GM19397 (cell line): ENCODE data around the gene ZNF652.
"Not testable (repeated sequence)": the region's sequence is repeated elsewhere in the genome, so short reads cannot be mapped to it uniquely, and the experiment has no call there.

Experiments
- ATAC-seq: cut with Tn5 transposase; IDR thresholded peaks from one replicate; pipeline ENCODE4 v1.9.1; 2021; ENCODE audit warnings: mild to moderate bottlenecking, moderate library complexity; ENCODE audit not compliant: unreplicated experiment

ZNF652 gene

DNA sequence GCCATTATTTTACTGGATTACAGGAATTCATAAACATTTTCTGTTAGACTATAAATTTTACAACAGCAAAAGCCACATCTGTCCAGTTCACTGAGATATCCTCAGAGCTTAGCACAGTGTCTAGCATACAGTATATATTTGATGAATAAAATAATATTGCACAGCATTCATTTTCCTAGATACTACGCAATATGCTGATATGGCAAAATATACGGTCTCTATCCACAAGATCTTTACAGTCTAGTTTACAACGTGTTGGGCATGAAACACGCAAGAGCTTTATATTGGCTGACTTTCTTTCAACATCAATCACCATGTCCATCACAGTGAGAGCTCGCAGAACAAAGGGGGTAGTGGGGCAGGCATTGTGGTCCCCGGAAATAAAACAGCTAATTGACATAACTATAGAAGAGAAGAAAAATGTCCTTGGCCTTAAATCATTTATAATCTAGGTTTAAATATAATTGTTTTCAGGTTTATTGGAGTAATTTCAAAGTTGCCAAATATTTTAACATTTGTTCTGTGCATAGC is 43.5 kb downstream of the ZNF652 start:
- ATAC-seq, result no peak

DNA sequence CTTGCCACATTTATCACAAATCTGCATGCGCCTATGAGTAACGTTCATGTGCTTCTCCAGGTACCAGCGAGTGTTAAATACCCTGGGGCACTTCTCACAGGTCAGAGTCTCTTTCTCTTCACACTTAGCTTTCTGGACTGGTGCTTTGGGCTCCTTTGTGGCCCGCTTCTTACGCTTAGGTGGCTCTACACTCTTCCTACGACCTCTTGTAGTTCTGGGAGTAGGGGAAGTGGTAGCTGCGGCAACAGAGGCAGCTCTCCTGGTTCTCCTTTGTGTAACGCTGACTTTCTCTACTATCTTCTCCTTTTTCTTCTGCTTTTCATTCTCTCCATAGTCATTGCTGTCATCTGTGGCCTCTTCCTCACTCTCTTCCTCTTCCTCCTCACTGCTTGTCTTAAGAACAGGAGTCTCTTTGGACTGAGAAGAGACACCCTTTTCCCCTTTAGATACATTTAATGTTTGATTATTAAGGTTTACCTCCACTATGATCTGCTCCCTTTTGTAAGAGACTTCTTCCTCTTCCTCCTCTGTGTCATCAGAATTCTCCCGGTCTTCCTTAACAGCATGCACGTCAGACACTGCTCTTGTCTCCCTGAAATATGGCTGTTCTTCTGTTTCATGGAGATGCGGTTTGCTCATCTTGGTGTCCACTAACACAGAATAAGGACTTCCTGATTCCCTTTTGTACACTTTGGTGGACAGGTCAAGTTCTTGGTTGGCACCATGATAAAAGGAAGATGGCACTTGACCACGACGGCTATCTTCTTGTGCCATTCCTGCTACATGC is 45.0 kb downstream of the ZNF652 start:
- ATAC-seq, result no peak

DNA sequence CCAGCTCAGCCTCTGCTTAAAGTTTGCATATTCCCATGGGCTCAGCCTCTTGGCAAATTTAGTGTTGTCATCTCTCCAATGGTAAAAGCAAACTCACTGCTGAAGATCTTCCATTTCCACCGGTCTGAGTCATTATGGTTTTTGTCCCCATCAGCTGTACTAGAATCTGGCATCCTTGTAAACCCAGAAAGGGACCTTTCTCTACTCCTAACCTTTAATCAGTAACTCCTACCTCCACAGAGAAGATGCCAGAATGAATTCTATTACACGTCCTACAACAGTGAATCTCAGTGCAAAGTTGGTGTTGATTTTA is 45.8 kb downstream of the ZNF652 start:
- no peak for ATAC-seq

DNA sequence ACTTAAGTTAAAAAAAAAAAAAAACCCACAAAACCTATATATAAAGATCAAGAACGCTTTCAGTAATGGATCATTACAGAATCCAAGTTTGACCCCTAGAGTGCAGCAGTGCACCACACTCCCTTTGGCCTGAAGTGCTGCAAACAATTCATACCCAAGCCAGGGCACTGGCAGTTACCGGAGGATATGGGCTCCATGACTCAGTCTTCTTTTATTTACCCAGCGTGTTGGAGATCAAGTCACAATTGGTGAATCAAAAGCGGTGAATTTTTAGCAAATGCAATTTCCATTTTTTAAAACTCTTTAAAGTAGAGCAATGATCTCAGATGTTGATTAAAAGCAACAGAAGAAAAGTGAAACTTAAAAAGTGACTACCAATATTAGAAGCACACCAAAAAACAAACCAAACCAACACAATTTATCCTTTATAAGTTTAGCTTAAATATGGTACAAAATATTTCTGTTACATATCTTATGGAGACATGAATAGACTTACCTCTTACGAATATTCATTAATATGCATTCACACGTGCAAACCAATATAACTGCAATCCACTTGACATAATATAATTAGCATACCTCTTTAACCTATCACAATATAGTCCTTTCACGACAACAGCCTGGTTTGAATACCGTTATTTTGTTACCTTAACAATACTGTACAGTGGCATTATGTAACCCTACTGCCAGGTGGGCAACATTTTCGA is 46.3 kb downstream of the ZNF652 start:
- peak; percentile 68 for ATAC-seq

DNA sequence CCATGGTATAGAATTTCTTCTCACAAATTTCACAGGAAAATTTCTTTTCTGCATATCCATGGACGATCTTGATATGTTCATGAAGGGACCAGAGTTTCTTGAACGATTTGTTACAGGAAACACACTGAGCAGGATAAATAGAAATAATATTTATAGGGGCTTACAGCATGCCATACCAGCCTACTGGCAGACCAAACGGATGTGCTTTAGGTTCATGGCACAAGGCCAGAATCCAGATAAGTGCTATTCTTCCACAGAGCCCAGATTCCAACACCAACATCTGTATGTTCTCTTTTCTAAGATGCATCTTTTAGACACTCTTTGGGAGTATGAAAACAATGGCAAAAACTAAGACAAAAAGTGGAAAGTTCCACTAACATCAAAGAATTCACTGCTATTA is 49.3 kb downstream of the ZNF652 start:
- no peak for ATAC-seq

DNA sequence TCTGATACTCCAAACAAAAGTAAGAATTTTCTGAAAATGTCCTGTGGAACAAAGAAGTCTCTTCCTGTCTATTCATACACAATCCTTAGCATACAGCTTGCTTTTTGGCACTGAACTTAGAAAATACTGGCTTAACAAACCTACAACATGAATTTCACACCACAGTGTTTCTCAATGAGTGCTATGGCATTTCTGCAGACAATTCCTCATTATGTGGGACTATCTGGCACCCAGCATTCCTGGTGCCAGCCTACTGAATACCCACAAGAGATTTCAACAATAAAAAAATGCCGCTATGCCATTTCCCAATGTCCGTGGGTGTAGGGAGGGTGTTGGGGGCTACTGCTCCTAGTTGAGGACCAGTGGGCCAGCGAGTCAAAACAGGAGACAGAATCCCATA is 62.1 kb downstream of the ZNF652 start:
- no peak for ATAC-seq

DNA sequence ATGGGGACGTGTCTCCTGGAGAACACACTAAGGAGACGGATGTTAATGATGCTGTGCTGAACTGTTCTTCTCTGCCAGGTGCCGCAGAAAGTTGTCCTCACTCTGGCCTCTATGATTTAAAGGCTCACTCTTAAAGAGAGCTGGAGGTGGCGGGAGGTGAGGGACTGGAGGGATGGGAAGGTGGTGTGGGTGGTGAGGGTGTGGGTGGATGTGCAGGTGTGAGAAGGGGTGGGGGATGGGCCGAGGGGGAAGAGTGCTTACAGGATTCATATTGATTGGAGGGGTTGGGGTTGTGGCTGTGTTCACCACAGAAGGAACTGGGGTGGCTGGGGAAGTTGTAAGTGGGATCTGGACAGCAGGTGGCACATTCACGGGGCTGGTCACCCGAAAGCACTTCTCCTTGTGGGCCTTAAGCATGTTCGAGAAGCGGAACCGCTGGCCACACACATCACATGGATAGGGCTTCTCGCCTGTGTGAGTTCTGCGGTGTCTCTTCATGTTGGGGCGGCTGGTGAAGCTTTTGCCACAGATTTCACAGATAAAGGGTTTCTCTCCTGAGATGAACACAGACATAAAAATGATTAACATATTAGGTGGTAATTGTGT is 63.6 kb downstream of the ZNF652 start:
- ATAC-seq, result no peak

DNA sequence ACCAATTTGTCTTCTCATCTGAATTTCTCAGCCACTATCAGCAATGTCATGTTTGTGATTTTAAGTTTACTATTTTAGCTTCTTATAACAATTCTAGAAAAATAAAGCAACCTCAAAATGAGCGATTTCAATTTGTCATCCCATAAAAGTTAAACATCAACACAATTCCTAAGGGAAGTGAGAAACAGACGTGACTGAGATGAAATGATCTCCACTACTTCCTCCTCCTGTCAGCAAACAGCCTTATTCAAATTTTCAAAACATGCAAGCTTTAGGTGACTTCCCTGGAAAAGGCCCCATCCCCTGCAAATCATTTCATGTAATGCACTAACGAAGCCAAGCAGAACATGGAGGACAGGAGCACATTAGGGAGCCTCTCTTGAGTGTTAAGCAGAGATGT is 64.9 kb downstream of the ZNF652 start:
- ATAC-seq, result no peak

DNA sequence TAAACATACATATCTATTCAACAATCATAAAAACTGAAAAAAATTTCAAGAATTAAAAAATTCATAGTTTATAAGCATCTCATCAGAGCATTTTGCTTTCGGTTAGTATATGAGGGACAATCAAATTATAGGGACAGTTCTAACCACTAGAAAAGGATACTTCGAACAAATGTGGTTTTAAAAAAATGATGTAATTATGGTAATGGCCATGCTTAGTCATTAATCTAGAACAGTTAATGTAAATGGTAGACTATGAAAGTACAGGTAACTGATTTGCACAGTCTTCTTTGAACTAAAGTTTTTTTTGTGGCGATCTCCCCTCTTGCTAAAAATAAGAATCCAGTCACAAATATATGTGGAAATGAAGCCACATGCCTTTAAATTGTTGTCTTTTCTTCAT is 67.9 kb downstream of the ZNF652 start:
- no peak for ATAC-seq

DNA sequence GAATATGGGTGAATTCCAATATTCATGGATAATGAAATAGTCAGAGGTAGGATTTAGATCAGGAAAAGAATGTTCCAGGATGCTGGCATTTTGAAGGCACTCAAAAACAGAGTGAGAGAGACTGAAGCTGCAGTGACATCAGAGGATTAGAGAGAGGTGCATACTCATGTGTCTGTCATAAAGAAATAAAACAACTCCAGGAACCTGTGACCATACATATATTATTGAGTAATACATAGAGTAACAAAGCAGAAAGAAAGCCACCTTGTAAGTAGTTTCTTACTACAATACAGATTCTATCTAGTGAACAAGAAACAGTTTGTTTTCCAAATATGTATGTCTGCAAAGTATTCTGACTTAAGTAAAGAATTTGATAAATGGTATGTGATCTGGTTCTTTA is 69.1 kb downstream of the ZNF652 start:
- no peak for ATAC-seq

DNA sequence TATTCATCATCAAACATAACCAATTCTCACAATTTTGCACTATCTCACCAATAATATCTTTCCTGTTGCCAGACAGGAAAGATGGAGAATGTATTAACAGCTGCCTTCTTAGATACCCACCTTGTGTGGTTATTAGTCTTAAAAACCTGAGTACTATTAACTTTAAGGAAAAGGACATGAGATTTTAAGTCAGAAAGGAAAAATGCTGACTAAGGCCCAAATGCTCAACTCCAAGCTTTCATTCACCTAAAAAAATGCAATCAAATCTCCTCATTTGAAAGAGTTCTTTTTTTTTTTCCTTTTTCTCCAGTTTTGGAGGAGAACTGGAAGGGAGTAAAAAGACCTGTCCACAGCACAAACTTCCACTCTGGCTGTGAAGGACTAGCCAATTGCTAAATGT is 70.1 kb downstream of the ZNF652 start:
- no peak for ATAC-seq

DNA sequence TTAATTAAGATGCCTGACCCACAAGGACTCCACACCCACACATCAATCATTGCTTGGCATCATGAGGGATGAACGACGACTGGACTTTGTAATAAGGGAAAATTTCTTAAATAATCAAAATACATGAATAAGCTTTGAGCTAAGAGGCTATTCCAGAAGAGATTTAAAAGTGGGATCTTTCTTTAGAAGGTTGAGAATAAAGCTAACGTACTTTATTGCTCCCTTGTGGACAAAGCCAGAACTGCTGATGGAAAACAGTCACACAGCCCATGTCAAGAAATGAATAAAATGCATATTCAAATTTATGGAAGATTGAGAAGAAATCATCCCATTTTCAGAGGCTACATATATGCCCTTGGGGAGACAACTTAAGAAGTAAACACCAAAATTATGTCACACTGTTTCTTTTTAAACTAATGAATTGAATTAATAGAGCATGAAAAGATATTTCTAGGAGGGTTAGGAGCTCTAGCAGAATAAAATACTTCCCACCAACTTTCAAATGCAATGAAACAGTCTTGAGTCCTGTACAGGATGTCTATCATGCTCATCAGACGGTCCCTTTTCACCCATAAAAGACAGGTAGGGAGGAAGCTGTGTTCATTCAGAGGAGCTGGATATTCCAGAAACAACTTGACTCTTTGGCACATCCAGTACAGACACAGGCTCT is 71.2 kb downstream of the ZNF652 start:
- no peak for ATAC-seq

DNA sequence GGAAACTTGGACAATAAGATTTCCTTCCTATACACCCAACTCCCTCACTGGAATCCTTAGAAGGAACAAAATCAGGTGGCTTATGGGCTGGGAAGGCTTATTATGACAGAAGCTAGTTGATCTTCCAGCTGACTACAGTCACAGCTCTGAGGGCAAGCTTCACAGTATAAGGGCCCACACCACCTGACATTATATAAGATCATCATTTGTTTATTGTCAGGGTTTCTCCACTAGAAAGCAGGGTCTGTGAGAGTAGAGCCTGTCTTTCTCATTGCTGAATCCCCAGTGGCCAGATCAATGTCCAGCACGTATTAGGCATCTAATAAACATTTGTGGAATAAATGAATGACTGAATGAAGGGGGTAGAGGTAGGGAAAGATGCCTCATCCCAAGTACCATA is 73.7 kb downstream of the ZNF652 start:
- ATAC-seq, result no peak

DNA sequence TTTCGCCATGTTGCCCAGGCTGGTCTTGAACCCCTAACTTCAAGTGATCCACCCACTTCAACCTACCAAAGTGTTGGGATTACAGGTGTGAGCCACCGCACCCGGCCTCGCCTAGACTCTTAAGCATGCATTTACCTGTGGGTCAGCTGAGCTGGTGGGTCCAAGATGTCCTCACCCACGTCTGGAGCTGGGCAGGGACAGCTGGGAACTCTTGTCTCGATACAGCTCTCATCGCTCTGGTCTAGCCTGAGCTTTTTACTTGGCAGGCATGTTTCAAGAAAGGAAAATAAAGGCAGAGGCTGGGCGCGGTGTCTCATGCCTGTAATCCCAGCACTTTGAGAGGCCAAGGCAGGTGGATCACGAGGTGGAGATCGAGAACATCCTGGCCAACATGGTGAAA is 74.6 kb downstream of the ZNF652 start:
- ATAC-seq, result no peak

DNA sequence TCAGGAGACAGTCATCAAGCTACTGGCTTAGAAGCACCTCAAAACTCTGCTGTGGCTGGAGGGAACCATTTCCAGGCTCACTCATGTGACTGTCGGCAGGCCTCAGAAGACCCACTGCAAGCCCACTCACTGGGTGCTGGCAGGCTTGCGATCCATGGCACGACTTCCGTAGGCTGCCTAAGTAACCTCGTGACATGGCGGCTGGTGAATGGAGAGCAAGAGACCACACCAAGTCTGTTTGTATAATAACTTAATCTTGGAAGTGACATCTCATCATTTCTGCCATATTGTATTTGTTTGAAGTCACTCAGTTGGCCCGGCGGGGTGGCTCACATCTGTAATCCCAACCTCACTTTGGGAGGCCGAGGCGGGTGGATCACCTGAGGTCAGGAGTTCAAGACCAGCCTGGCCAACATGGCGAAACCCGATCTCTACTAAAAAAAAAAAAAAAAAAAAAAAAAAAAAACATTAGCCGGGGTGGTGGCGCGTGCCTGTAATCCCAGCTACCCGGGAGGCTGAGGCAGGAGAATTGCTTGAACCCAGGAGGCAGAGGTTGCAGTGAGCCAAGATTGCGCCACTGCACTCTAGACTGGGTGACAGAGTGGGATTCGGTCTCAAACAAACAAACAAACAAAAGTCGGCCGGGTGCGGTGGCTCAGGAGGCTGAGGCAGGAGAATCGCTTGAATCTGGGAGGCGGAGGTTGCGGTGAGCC is 75.6 kb downstream of the ZNF652 start:
- ATAC-seq, result not testable (repeated sequence)

DNA sequence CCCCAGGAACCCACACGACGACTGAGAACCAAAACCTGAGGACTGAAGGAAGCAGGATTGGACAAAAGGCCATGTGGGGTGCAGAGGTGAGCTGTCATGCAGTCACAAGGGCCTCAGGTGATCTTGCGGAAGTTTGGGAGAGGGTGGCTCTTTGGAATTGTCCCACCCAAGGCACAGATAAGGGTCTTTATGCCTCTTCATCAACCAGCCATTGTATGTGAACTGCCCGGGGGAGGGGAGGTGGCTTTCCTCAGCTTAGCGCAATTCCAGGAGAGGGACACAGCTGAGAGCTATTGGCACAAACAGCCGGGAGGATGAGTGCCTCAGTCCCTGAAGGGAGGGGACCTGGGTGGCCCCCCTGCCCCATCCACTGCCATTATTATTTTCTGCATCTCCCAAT is 76.3 kb downstream of the ZNF652 start:
- ATAC-seq, result no peak

DNA sequence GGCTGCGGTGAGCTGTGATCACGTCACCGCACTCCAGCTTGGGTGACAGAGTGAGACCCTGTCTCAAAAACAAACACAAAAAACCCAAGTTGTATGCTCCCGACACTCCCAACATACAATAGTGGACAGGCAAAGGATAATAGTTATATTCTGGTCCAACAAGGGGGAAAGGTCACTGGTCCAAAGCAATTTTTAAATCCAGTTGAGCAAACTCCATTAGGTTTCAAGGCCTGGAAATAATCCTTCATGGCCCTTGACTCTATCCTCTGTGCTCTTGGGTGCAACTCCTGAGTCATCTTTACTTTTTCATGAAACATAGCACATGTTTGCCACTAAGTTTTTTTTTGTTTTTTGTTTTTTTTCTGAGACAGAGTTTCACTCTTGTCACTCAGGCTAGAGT is 81.1 kb downstream of the ZNF652 start:
- no peak for ATAC-seq

DNA sequence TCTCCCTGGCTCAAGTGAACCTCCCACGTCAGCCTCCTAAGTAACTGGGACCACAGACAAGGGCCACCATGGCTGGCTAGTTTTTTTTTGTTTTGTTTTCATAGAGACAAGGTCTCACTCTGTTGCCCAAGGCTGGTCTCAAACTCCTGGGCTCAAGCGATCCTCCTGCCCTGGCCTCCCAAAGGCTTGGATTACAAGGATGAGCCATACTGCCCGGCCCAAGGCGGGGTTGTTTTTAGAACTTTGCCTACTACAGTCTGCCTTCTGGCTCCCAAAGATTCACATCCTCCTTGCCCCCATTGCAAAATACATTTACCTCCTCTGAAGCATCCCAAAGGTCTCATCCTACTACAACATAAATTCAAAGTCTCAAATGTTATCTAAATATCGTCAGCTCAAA is 82.0 kb downstream of the ZNF652 start:
- no peak for ATAC-seq

DNA sequence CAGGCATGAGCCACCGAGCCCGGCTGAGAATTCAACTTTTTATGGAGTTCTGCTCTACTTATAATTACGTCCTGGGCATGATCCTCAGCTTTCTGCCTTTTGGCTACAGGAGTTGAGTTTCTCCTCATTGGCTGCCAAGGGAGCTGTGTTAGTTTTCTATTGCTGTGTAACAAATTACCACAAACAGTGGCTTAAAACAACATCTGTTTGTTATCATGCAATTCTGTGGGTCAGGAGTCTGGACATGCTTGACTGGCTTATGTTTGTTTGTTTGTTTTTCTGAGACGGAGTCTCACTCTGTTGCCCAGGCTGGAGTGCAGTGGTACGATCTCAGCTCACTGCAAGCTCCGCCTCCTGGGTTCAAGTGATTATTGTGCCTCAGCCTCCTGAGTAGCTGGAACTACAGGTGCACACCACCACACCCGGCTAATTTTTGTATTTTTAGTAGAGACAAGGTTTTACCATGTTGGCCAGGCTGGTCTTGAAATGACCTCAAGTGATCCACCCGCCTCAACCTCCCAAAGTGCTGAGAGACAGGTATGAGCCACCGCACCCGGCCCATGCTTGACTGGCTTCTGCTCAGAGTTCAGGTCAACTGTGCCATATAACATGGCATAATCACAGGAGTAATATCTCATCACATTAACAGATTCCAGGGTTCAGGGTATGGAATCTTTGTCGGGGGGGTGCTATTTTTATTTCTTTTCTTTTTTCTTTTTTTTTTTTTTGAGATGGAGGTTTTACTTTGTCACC is 82.6 kb downstream of the ZNF652 start:
- not testable (repeated sequence) for ATAC-seq

DNA sequence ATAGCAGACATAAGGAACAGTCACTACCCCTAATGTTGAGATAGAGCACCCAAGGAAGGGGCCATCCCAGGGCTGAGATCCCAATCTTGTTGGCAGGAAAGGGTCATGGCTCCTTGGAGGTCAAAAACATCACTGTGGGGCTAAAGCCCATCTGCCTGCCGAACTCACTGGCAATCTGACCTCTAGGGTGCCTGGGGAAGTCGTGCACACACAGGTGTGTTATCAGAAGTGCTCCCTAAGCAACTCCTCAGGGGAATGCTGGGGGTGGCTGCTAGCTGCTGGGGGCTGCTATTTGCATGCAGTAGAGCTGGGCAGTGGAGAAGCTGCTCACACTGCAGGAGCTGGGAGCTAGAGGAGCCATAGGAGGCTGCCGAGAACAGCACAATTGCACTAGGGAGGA is 84.0 kb downstream of the ZNF652 start:
- ATAC-seq, result no peak
